ENCODE measurements around the gene SFXN5. TPM values are rescaled to one million over a fixed set of nuclear protein-coding genes. Genes with fewer than 3 reads are reported as not detected.

SFXN5 gene
- total and polyA plus RNA-seq, 2 donors (not counting 3 experiments of a cell fraction or from before 2014, with no cell fraction given), result 18.7 to 28.6 TPM

DNA sequence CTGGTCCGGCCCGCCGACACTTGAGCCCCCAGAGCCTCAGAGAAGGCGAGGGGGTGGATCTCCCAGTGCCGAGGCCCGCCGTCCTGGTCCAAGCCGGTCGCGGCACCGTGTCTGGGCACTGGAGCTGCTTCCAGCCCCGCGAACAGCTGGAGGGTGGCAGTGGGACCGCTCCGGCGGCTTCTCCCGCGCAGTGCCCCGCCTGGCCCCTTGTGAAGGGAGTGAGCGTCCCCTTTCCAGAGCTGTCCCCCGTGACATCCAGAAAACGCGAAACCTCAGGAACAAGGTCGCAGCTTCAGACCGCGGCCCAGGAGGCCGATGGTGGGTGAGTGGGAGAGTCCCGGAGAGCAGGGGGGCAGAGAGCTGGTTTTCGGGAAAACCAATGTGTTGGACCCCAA is 154.8 kb downstream of the SFXN5 start:
- peaks cover 11% of the 10 kb centered on the region for H3K4me1 ChIP-seq (ENCODE audit: control insufficient read depth, extremely low read depth, insufficient read depth, low read length)
- FAIRE-seq, result no peak
- POLR2A ChIA-PET, result no interaction called here
- H4K20me1 ChIP-seq (replicated peaks; ENCODE audit: control insufficient read depth, extremely low read depth, insufficient read depth, low read length), result no peaks in the 10 kb centered on the region
- CTCF ChIA-PET, result interaction anchor here (1.3 to 2.1 kb wide), 5 partner anchors 23 to 296 kb away, joined by 3 to 8 read pairs (median 5); partner anchors contain the start of gene SPR
- TF ChIP-seq MYC (IDR thresholded peaks at IDR 0.05; ENCODE audit: low read depth, low read length) (no peak), EZH2 (IDR thresholded peaks at IDR 0.05; ENCODE audit: borderline replicate concordance, low read depth, low read length, severe bottlenecking) (peak; percentile 80)
- H3K4me3 ChIP-seq (replicated peaks in 1 of 3; ENCODE audit: insufficient read depth in 1 of 3, low read depth in 1 of 3, low read length in 3 of 3), result no peak overlapping the region
- BruUV-seq (replicated peaks), result no TSS peak
- H3K4me2 ChIP-seq (ENCODE audit: insufficient read depth, low read length), result peak overlapping the region; percentile 23
- no peaks in the 10 kb centered on the region for H3K36me3 ChIP-seq (ENCODE audit: control insufficient read depth in 2 of 2, extremely low read depth in 1 of 2, insufficient read depth in 2 of 2, low read length in 2 of 2)
- H3K9me1 ChIP-seq (replicated peaks; ENCODE audit: control insufficient read depth, extremely low read depth, insufficient read depth, low read length), result no peaks in the 10 kb centered on the region
- peaks cover 80 to 98% of the 10 kb centered on the region in 2 experiments for H3K27me3 ChIP-seq (ENCODE audit: control insufficient read depth in 2 of 2, insufficient read depth in 2 of 2, low read length in 2 of 2)
- intact Hi-C loops (cut with micrococcal nuclease) (no loop called here), dilution Hi-C loops (cut with MboI; ENCODE audit: extremely low pct_ligation_motif_present, low sequenced_read_pairs) (no loop called here)
- no peak for DNase-seq (ENCODE audit: low read depth, low spot score)
- H2AFZ ChIP-seq (ENCODE audit: low read depth, low read length), result no peak overlapping the region
- H3K9me3 ChIP-seq (replicated peaks; ENCODE audit: control insufficient read depth, insufficient read depth, low read length), result no peaks in the 10 kb centered on the region
- H3K9ac ChIP-seq (replicated peaks; ENCODE audit: extremely low read depth, insufficient read depth, low read length), result no peak overlapping the region
- no peak overlapping the region for H3K27ac ChIP-seq (ENCODE audit: insufficient read depth, low read depth, low read length)
- no peaks in the 10 kb centered on the region for H3K79me2 ChIP-seq (ENCODE audit: control insufficient read depth, insufficient read depth, low read length)

DNA sequence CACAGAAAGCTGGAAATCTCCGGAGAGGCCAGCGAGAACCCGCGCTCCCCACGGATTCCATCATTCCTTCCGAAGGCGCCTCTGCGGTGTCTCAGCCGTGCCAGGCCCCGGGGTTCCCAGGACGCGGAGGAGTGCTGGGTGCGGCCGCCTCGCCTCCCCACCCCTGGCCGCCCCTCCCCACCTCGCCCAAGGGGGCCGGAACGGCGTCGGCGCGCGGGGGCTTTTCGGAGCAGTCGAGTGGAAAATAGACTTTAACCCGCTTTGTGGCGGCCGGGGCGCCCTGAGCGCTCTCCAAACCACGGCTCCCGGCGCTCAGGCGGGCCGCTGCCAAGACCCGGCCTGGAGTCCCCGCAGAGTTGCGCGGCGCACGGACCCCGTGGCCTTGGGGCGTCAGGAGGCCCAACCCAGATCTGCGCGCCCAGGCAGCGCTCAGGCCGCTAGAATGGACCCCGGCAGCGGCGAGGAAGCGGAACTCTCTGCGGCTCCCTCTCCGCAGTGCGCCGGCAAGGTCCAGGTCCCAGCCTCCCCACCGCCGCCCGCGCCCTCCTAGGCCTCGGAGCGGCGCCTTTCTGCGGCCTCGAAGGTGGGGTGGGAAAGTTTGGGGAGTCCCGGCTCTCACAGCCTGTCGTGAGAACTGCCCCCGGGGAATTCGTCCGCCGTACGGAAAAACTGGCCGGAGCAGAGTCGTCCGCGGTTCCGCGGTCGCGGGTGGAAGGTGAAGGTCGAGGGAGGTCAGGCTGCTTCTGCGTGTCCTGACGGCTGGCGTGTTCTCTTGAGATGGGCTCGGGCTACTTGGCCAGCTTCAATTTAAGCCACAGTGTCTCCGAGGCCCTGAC is 155.4 kb downstream of the SFXN5 start:
- H3K27me3 ChIP-seq (ENCODE audit: control insufficient read depth in 2 of 2, insufficient read depth in 2 of 2, low read length in 2 of 2), result peaks cover 78 to 98% of the 10 kb centered on the region in 2 experiments
- H3K4me1 ChIP-seq (ENCODE audit: control insufficient read depth, extremely low read depth, insufficient read depth, low read length), result peaks cover 11% of the 10 kb centered on the region
- H2AFZ ChIP-seq (ENCODE audit: low read depth, low read length), result no peak overlapping the region
- ChIA-PET POLR2A (no interaction called here), CTCF (interaction anchor here (1.2 to 2.1 kb wide), 3 partner anchors 22 to 29 kb away, joined by 4 to 8 read pairs (median 5); partner anchors contain the start of gene SPR)
- BruUV-seq (replicated peaks), result no TSS peak
- no peak overlapping the region for H3K27ac ChIP-seq (ENCODE audit: insufficient read depth, low read depth, low read length)
- H3K36me3 ChIP-seq (ENCODE audit: control insufficient read depth in 2 of 2, extremely low read depth in 1 of 2, insufficient read depth in 2 of 2, low read length in 2 of 2), result no peaks in the 10 kb centered on the region
- no peaks in the 10 kb centered on the region for H4K20me1 ChIP-seq (replicated peaks; ENCODE audit: control insufficient read depth, extremely low read depth, insufficient read depth, low read length)
- TF ChIP-seq FOS (IDR thresholded peaks at IDR 0.05; ENCODE audit: borderline replicate concordance, insufficient read depth, low read length), result no peak
- TF ChIP-seq POLR2A (IDR thresholded peaks at IDR 0.05; ENCODE audit: low read depth, low read length), result no peak
- TF ChIP-seq, protein P1, sequence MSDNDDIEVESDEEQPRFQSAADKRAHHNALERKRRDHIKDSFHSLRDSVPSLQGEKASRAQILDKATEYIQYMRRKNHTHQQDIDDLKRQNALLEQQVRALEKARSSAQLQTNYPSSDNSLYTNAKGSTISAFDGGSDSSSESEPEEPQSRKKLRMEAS (IDR thresholded peaks at IDR 0.05; ENCODE audit: insufficient read depth, insufficient read length), result no peak
- no peak for TF ChIP-seq JUN (IDR thresholded peaks at IDR 0.05; ENCODE audit: borderline replicate concordance, insufficient read depth, insufficient read length, low read depth)
- no peak for TF ChIP-seq GATA2 (IDR thresholded peaks at IDR 0.05; ENCODE audit: insufficient read depth, insufficient read length, low read depth, low read length)
- TF ChIP-seq EZH2 (IDR thresholded peaks at IDR 0.05; ENCODE audit: borderline replicate concordance, low read depth, low read length, severe bottlenecking), result peak; percentile 93
- no peak for TF ChIP-seq MYC (IDR thresholded peaks at IDR 0.05; ENCODE audit: low read depth, low read length)
- H3K9ac ChIP-seq (replicated peaks; ENCODE audit: extremely low read depth, insufficient read depth, low read length), result no peak overlapping the region
- peak overlapping the region; percentile 23 for H3K4me2 ChIP-seq (ENCODE audit: insufficient read depth, low read length)
- no peaks in the 10 kb centered on the region for H3K9me1 ChIP-seq (replicated peaks; ENCODE audit: control insufficient read depth, extremely low read depth, insufficient read depth, low read length)
- DNase-seq (ENCODE audit: low read depth, low spot score) (no peak), FAIRE-seq (no peak)
- no peak overlapping the region for H3K4me3 ChIP-seq (replicated peaks in 1 of 3; ENCODE audit: insufficient read depth in 1 of 3, low read depth in 1 of 3, low read length in 3 of 3)
- intact Hi-C loops (cut with micrococcal nuclease) (no loop called here), dilution Hi-C loops (cut with MboI; ENCODE audit: extremely low pct_ligation_motif_present, low sequenced_read_pairs) (no loop called here)
- H3K9me3 ChIP-seq (replicated peaks; ENCODE audit: control insufficient read depth, insufficient read depth, low read length), result no peaks in the 10 kb centered on the region
- H3K79me2 ChIP-seq (ENCODE audit: control insufficient read depth, insufficient read depth, low read length), result no peaks in the 10 kb centered on the region
